ENCODE results near the gene EPB41L2.
"Not testable (repeated sequence)": the region's sequence is repeated elsewhere in the genome, so short reads cannot be mapped to it uniquely, and the experiment has no call there.

Gene EPB41L2

GRCh38 chr6:131004936-131005335 lies 58.1 kb downstream of the EPB41L2 start:
- no peak for DNase-seq (ENCODE audit: low read depth in 2 of 2, low spot score in 1 of 2)

- no peak for DNase-seq (ENCODE audit: low read depth in 2 of 2, low spot score in 1 of 2)
Observed at GRCh38 chr6:131004387-131004755, 58.7 kb downstream of the EPB41L2 start.

GRCh38 chr6:131003488-131004386 lies 59.3 kb downstream of the EPB41L2 start:
- no peak for DNase-seq (ENCODE audit: low read depth in 2 of 2, low spot score in 1 of 2)

GRCh38 chr6:131002661-131002980 lies 60.4 kb downstream of the EPB41L2 start:
- DNase-seq (ENCODE audit: low read depth in 2 of 2, low spot score in 1 of 2), result no peak

- DNase-seq (ENCODE audit: low read depth in 2 of 2, low spot score in 1 of 2), result no peak
Observed at GRCh38 chr6:131001945-131002660, 60.9 kb downstream of the EPB41L2 start.

GRCh38 chr6:131001111-131001736 lies 61.8 kb downstream of the EPB41L2 start:
- DNase-seq (ENCODE audit: low read depth in 2 of 2, low spot score in 1 of 2), result no peak

GRCh38 chr6:131000544-131000943 lies 62.5 kb downstream of the EPB41L2 start:
- no peak for DNase-seq (ENCODE audit: low read depth in 2 of 2, low spot score in 1 of 2)

- no peak for DNase-seq (ENCODE audit: low read depth in 2 of 2, low spot score in 1 of 2)
Observed at GRCh38 chr6:130997061-130997753, 65.8 kb downstream of the EPB41L2 start.

- DNase-seq (ENCODE audit: low read depth in 2 of 2, low spot score in 1 of 2), result no peak
Observed at GRCh38 chr6:130996635-130997034, 66.4 kb downstream of the EPB41L2 start.

GRCh38 chr6:130995783-130996447 lies 67.1 kb downstream of the EPB41L2 start:
- no peak for DNase-seq (ENCODE audit: low read depth in 2 of 2, low spot score in 1 of 2)

GRCh38 chr6:130994319-130995097 lies 68.5 kb downstream of the EPB41L2 start:
- no peak for DNase-seq (ENCODE audit: low read depth in 2 of 2, low spot score in 1 of 2)

GRCh38 chr6:130993292-130993765 lies 69.7 kb downstream of the EPB41L2 start:
- DNase-seq (ENCODE audit: low read depth in 2 of 2, low spot score in 1 of 2), result no peak

- DNase-seq (ENCODE audit: low read depth in 2 of 2, low spot score in 1 of 2), result no peak
Observed at GRCh38 chr6:130991422-130992137, 71.5 kb downstream of the EPB41L2 start.

GRCh38 chr6:130987539-130987938 lies 75.5 kb downstream of the EPB41L2 start:
- DNase-seq (ENCODE audit: low read depth in 2 of 2, low spot score in 1 of 2), result not testable (repeated sequence)

- DNase-seq (ENCODE audit: low read depth in 2 of 2, low spot score in 1 of 2), result no peak
Observed at GRCh38 chr6:130985115-130985514, 77.9 kb downstream of the EPB41L2 start.

GRCh38 chr6:130982941-130983456 lies 80.0 kb downstream of the EPB41L2 start:
- no peak for DNase-seq (ENCODE audit: low read depth in 2 of 2, low spot score in 1 of 2)

- no peak for DNase-seq (ENCODE audit: low read depth in 2 of 2, low spot score in 1 of 2)
Observed at GRCh38 chr6:130982135-130982534, 80.9 kb downstream of the EPB41L2 start.

- DNase-seq (ENCODE audit: low read depth in 2 of 2, low spot score in 1 of 2), result no peak
Observed at GRCh38 chr6:130981409-130981808, 81.6 kb downstream of the EPB41L2 start.
